Activated CD4-positive, alpha-beta T cell treated with anti-CD3 and anti-CD28 coated beads, Interleukin-2, amount 50 U/mL, for 48 hours (primary cell): ENCODE measurements around the gene SH2D6.

ENCODE experiments used
- DNase-seq, 2 experiments: peaks; one replicate each; pipeline ENCODE4 v3.0.0-alpha.2; 2020

Gene SH2D6

GRCh38 chr2:85440729-85441128 is 22.2 kb downstream of the SH2D6 start:
- DNase-seq, result no peak

GRCh38 chr2:85441864-85442263 is 23.4 kb downstream of the SH2D6 start:
- DNase-seq, result no peak

DNA sequence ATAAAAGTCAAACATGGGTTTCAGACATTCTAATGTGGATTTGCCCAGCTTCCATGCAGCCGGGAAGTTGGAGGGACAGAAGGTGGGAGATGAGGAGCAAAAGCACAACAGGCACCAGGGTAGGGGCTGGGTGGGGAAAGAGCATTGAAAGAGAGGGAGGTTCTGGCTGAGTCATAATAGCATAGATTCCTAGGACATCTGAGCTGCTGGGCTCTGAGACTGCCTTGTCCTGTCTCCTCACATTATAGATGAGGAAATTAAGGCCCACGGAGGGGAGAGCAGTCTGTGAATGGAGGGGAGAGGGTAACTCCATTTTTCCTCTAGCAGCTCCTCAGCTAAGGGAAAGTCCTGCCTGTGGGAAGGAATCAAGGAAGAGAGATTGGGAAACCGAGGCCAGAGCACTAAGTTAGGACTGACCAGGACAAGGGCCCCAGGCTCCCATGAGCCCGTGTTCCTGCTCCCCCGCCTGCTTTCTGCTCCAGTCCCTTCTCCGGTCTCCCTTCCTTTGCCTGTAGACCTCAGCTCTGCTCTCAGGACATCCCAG is 26.2 kb downstream of the SH2D6 start:
- no peak for DNase-seq

DNA sequence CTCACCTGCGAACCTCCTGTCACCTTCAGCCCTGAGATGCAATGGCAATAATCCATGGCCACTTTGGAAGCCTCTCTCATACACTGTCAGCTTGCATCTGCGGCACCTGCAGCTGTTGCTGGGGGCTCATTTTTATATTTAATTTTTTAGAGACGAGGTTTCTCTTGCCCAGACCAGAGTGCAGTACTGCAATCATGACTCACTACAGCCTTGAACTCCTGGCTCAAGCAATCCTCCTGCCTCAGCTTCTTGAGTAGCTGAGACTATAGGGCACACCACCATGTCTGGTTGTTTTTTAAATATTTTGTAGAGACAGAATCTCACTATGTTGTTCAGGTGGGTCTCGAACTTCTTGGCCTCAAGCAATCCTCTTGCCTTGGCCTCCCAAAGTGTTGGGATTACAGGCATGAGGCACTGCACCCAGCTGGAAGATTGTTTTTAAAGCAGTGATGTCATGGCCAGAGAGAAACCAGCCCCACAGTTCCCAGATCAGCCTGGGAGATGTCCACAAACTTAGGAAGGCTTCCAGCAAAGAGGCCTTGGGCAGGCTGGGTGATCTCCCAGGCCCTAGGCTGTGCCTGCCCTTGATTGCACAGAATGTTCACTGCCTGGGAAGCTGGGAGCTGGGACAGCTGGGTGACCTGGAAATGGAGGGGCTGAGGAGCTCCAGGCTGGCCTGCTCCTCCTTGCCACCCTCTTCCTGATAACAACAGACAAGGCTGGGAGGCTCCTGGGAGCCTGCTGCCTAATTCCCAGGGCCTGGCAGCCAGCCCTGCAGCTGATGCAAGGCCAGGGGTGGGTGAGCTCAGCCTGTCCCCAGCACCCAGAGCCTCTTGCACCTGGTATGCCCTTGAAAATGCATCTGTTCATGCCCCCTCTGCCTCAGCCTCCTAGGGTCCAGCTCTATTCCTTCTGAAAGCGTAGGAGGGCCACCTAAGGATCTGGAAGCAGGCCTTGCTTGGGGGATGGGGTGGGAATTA is 27.1 kb downstream of the SH2D6 start:
- no peak for DNase-seq

DNA sequence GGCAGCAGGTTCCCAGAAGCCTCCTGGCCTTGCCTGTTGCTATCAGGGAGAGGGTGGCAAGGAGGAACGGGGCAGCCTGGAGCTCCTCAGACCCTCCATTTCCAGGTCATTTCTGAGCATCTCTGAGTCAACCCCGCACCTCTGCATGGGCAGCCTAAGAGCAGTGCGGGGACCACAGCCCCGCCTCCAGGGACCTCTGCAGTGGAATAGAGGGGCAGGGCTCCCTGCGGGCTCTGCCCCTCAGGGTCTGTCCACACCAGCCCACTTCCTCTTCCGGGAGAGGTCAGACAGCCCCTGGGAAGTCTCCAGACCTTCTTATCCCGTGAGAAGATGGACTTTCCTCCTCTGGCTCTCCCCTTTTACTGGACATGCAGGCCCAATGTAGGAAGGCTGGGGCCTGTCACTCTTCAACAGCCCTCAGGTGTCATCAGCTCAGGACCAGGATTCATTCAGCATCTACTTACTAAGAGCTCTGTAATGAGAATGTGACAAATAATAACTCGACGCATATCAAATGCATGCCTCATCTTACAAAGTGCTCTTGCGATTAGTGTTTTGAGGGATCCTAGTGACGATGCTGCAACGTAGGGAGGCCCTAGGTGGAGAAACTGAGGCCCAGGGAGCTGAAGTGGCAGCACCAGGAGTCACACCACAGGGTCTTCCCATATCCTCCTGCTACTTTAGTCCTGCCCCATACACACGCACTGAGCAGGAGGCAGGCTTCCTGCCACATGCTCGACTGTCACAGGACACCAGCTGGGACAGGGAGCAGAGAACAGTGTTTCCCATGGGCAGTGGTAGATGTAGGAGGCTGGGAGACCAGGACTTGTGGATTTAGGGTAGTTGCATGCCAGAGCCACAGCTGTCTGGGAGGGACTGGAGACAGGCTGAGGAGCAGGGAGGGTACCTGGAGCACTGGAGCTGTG is 28.0 kb downstream of the SH2D6 start:
- no peak for DNase-seq

DNA sequence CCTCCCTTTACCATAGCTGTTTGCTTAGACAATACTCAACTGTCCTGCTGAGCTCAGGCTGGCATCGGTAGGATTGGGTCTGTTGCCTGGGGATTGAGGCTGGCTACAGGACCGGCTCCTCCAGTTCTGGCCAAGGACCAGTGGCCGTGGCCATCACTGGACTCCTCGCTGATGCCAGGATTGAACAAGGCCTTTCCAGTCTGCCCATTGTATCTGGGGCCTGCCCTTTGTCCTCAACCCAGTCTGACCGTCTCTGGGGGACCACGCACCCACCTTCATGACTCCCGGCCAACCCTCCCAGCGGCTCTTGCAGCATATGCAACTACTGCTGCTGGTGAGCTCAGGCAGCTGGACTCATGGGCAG is 28.7 kb downstream of the SH2D6 start:
- no peak for DNase-seq

DNA sequence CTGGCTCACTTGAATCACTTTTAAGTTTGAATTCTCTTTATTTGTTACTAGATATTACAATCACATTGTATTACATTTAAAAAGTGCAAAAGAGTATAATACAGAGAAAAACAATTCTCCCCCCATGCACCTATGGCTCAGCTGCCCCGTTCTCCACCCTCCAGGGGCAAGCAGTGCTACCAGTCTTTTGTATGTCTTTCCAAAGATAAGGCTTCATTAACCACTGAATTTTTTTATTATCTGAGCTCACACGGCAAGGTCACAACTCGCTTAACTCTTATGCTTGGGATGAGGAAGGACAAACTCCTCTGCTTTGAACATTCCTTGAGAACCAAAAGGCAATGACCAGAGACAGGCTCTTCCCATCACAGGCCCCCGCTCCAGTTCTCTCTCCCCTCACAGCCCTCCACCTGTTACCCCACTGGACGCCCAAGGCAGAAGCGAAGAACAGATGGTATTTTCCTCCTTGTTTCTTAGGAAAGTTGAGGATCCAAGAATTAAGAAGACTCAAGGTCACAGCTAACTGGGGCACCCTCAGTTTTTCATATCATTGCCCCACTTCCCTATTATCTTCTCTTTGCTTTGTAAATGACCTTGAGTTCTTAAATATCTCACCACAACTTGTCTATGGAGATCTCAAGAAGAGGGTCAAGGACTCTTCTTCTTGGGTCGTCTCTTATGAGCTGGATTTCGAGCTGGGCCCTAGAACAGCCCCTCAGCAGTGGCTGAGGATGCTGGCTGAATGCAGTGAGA is 30.1 kb downstream of the SH2D6 start:
- DNase-seq, result no peak

- DNase-seq, result no peak
Measured at GRCh38 chr2:85449214-85449588, 30.7 kb downstream of the SH2D6 start.

GRCh38 chr2:85452237-85452636 is 33.7 kb downstream of the SH2D6 start:
- DNase-seq, result no peak

DNA sequence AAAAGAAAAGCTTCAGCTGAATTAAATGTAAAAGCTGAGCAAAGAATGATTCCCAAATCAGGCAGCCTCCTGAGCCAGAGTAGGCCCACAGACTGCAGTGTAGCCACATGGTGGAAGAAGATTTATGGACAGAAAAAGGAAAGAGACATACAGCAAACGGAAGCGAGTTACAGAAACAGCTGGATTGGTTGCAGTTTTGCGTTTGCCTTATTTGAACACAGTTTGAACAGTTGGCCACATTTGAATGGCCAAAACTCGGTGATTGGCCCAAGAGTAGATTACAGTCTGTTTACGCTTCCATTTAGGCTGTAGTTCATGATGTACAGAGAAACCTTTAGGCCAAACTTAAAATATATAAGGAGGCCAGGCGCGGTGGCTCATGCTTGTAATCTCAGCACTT is 35.1 kb downstream of the SH2D6 start:
- DNase-seq, result no peak

DNA sequence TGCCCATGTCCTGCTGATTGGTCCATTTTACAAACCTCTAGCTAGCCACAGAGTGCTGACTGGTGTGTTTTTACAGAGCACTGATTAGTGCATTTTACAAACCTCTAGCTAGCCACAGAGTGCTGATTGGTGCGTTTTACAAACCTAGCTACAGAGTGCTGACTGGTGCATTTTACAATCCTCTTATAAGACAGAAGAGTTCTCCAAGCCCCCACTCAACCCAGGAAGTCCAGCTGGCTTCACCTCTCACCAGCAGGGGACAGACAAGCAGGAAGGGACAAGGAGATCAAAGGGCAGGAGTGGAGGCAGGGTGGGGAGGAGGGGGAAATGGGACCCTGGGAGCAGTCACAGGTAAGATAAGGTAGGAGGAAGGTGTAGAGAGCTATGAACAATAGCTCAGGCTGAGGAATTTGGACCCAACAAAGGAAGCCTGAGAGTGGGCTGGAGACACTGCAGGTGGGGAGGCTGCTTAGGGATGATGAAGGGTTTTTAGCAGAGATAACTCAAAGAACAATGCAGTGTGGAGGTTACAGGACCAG is 37.1 kb downstream of the SH2D6 start:
- no peak for DNase-seq

DNA sequence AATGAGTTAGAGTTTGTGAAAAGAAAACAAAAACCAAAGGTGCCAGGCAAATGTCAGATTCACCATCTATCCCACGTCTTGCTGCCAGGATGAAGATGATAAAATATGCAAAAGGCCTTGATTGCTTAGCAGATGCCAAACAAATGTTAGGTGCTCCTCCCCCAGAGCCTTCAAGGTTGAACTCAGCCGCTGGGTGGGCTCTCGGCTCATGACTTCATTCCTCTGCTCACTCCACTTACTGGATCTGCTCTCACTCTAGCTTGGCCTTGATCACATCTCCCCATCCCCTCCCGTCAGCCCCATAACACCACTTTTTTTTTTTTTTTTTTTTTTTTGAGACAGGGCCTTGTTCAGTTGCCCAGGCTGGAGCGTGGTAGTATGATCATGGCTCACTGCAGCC is 38.5 kb downstream of the SH2D6 start:
- DNase-seq, result no peak

- DNase-seq, result no peak
Measured at GRCh38 chr2:85457877-85458316, 39.4 kb downstream of the SH2D6 start.

GRCh38 chr2:85458601-85459563 is 40.4 kb downstream of the SH2D6 start:
- no peak for DNase-seq

GRCh38 chr2:85459771-85460170 is 41.3 kb downstream of the SH2D6 start:
- no peak for DNase-seq

DNA sequence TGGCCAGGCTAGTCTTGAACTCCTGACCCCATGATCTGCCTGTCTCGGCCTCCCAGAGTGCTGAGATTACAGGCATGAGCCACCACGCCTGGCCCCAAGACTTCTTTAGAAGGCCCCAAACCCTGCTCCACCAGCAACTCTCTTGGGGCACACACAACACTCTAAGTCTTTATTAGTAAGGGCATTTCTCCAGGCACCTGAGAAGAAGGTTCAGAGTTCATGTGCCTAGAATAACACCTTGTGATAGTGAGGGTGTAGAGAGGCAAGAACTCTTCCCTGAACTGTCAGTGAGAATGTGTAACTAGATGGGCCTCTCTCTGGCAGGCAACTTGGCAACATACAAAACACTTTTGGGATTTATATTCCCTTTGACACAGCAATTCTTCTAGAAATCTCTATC is 43.8 kb downstream of the SH2D6 start:
- DNase-seq, result no peak

GRCh38 chr2:85468096-85468703 is 49.7 kb downstream of the SH2D6 start:
- DNase-seq, result no peak

- no peak for DNase-seq
Measured at GRCh38 chr2:85468704-85469349, 50.3 kb downstream of the SH2D6 start.

GRCh38 chr2:85470850-85471800 is 52.6 kb downstream of the SH2D6 start:
- DNase-seq, result no peak
